Testis (tissue), 3 donors: ENCODE measurements around the gene PXMP2. TPM values are rescaled to one million over a fixed set of nuclear protein-coding genes. Genes with fewer than 3 reads are reported as not detected.

ENCODE experiments used
- DNase-seq: peaks from one replicate; pipeline ENCODE4 v3.0.0-alpha.2; 2019
- H3K27ac ChIP-seq, 2 donors: fragments of 200-600 bp; sonication (generic); one replicate each; pipeline ENCODE4 v1.5.1; 2019
- H3K27me3 ChIP-seq: fragments of 200-600 bp; sonication (generic); one replicate; pipeline ENCODE4 v1.5.1; 2019
- H3K36me3 ChIP-seq: fragments of 200-600 bp; sonication (generic); one replicate; pipeline ENCODE4 v1.5.1; 2017; ENCODE audit warnings: low read depth; ENCODE audit errors: missing control alignments
- H3K4me1 ChIP-seq: fragments of 200-600 bp; sonication (generic); one replicate; pipeline ENCODE4 v1.5.1; 2019
- H3K4me3 ChIP-seq, 2 donors: fragments of 200-600 bp; sonication (generic); one replicate each; pipeline ENCODE4 v1.5.1; 2017 to 2019
- H3K9me3 ChIP-seq: fragments of 200-600 bp; sonication (generic); one replicate; pipeline ENCODE4 v1.5.1; 2017
- POLR2A ChIP-seq: fragments of 450-650 bp; IDR thresholded peaks from one replicate; pipeline ENCODE4 v1.6.1; 2017; ENCODE audit warnings: antibody characterized with exemption, mild to moderate bottlenecking, moderate library complexity
- WGBS, 2 donors: methylation state at CpG; one replicate each; pipeline ENCODE4 v1.1.5; 2018; 5-methylcytosine and 5-hydroxymethylcytosine counted together
- intact Hi-C: fragments of 100-400 bp; cut with DNase I; formaldehyde crosslinking; loops from one replicate; pipeline ENCODE4 v1.15.1; 2023; ENCODE audit warnings: low total_unique reads
- polyA plus RNA-seq: library from polyadenylated mRNA; stranded (reverse); fragments of 350-450 nt; fragmentation: Illumina TruSeq; extraction: RNeasy Lipid Tissue Mini Kit (QIAGEN cat#74804); gene quantifications from one replicate; pipeline ENCODE4 v1.2.3, GENCODE V29; 2014; ENCODE audit warnings: low read depth, low replicate concordance; ENCODE audit not compliant: insufficient read depth
- total RNA-seq, 2 donors: library from RNA; depleted of rRNA; stranded (reverse); fragments of >200 nt; gene quantifications; one replicate each; pipeline ENCODE4 v1.2.3, GENCODE V29; 2016
- TF ChIP-seq, protein P1 (sequence below), 3 experiments: fragments of 450-650 bp in 2 of 3; fragments of 200-600 bp in 1 of 3; sonication (generic) in 1 of 3; IDR thresholded peaks; one replicate each; pipeline ENCODE4 v1.5.1; 2016 to 2019; ENCODE audit warnings: antibody characterized with exemption in 3 of 3, mild to moderate bottlenecking in 2 of 3, moderate library complexity in 1 of 3

The PXMP2 gene
- total and polyA plus RNA-seq, 3 donors from 2014 or later, result 13.5 to 26.5 (median 16.0) TPM

- H3K27me3 ChIP-seq, result no peaks in the 10 kb centered on the region
- H3K36me3 ChIP-seq, result no peaks in the 10 kb centered on the region
- intact Hi-C loops, result no loop called here
- peaks cover 8% of the 10 kb centered on the region for H3K4me1 ChIP-seq
- 95 to 96% methylated on average over 11 of the region's 11 CpGs for WGBS, 2 donors
- no peak overlapping the region for H3K4me3 ChIP-seq
- no peak for DNase-seq
- TF ChIP-seq POLR2A, result no peak
- TF ChIP-seq, protein P1, sequence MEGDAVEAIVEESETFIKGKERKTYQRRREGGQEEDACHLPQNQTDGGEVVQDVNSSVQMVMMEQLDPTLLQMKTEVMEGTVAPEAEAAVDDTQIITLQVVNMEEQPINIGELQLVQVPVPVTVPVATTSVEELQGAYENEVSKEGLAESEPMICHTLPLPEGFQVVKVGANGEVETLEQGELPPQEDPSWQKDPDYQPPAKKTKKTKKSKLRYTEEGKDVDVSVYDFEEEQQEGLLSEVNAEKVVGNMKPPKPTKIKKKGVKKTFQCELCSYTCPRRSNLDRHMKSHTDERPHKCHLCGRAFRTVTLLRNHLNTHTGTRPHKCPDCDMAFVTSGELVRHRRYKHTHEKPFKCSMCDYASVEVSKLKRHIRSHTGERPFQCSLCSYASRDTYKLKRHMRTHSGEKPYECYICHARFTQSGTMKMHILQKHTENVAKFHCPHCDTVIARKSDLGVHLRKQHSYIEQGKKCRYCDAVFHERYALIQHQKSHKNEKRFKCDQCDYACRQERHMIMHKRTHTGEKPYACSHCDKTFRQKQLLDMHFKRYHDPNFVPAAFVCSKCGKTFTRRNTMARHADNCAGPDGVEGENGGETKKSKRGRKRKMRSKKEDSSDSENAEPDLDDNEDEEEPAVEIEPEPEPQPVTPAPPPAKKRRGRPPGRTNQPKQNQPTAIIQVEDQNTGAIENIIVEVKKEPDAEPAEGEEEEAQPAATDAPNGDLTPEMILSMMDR (IDR thresholded peaks at IDR 0.05), result no peak
- H3K27ac ChIP-seq, result no peak overlapping the region
- H3K9me3 ChIP-seq, result no peaks in the 10 kb centered on the region
These were observed 29.0 kb downstream of the PXMP2 start for GRCh38 chr12:132716356-132716755.

DNA sequence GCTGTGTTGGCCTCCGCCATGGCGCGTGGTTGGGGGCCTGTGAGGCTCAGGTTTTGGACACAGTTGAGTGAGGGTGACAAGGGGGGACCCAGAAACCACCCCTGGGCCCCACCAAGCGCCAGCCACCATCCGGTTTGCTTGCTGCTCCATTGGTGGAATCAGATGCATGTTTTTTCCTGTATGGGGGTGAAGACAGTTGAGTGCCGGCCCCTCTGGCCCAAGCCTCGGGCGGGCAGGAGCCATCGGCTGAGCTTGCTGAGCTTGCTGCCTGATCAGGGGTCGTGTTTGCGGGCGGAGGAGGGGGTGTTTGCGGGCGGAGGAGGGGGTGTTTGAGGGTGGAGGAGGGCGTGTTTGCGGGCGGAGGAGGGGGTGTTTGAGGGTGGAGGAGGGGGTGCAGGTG, 29.6 kb downstream of the PXMP2 start:
- WGBS, 2 donors, result 85 to 87% methylated on average over 16 to 17 of the region's 17 CpGs
- H3K4me1 ChIP-seq, result peaks cover 2% of the 10 kb centered on the region
- TF ChIP-seq, protein P1 (IDR thresholded peaks at IDR 0.05), result no peak
- TF ChIP-seq POLR2A, result no peak
- no peaks in the 10 kb centered on the region for H3K27me3 ChIP-seq
- no peaks in the 10 kb centered on the region for H3K9me3 ChIP-seq
- no peak overlapping the region for H3K4me3 ChIP-seq
- intact Hi-C loops, result no loop called here
- no peak overlapping the region for H3K27ac ChIP-seq
- H3K36me3 ChIP-seq, result no peaks in the 10 kb centered on the region
- DNase-seq, result no peak

DNA sequence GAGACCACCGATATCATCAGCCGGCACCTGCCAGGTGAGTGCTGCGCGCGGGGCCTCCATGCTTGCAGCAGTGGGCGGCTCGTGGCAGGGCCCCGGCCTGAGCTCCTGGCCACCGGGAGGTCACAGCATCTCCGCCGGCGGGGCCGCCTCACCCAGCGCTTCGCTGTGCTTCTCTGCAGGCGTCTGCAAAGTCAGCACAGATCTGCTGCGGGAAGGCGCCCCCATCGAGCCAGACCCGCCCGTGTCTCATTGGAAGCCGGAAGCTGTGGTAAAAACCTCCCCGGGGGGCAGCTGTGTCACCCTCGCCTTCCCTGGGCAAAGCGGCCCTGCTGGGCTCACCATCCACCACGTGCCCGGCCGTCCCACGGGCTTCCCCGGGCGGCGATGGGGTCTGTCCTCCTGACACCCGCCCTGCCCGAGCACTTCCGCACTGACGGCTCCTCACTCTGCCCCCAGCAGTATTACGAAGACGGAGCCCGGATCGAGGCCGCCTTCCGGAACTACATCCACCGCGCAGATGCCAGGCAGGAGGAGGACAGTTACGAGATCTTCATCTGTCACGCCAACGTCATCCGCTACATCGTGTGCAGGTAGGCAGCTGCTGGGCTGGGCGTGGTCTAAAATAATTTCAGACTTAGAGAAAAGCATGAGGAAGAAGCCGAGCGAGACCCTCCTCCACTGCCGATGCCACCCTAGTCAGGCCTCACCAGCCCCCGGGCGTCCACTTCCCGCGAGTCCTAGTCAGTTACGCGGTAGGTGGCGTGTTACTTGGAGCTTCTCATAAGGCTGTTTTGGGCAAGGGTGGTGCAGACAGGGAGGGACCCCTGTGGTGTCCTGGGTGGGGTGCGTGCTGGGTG, 30.4 kb downstream of the PXMP2 start:
- DNase-seq, result no peak
- H3K4me1 ChIP-seq, result no peaks in the 10 kb centered on the region
- H3K27ac ChIP-seq, result no peak overlapping the region
- TF ChIP-seq, protein P1 (IDR thresholded peaks at IDR 0.05), result no peak
- no peak for TF ChIP-seq POLR2A
- intact Hi-C loops, result no loop called here
- no peak overlapping the region for H3K4me3 ChIP-seq
- no peaks in the 10 kb centered on the region for H3K27me3 ChIP-seq
- WGBS, 2 donors, result 81 to 95% methylated on average over 41 to 61 of the region's 61 CpGs
- no peaks in the 10 kb centered on the region for H3K9me3 ChIP-seq
- no peaks in the 10 kb centered on the region for H3K36me3 ChIP-seq

GRCh38 chr12:132718644-132719043, 31.3 kb downstream of the PXMP2 start:
- TF ChIP-seq POLR2A, result no peak
- TF ChIP-seq, protein P1 (IDR thresholded peaks at IDR 0.05), result no peak
- WGBS, 2 donors, result 89 to 91% methylated on average over 6 to 21 of the region's 21 CpGs
- DNase-seq, result no peak

More at GRCh38 chr12:132718644-132719043, 31.3 kb downstream of the PXMP2 start:
- Histone ChIP-seq H3K9me3 (no peaks in the 10 kb centered on the region), H3K27ac (no peak overlapping the region), H3K4me1 (no peaks in the 10 kb centered on the region), H3K27me3 (no peaks in the 10 kb centered on the region), H3K4me3 (no peak overlapping the region), H3K36me3 (no peaks in the 10 kb centered on the region)
- intact Hi-C loops, result no loop called here
